GM18951 (cell line): ENCODE results near the gene HNRNPH2.

Experiments used
- POLR2A ChIP-seq: IDR thresholded peaks from 4 replicates; pipeline ENCODE4 v1.6.1; 2011; ENCODE audit warnings: mild to moderate bottlenecking; ENCODE audit not compliant: insufficient read length, insufficient read depth; ENCODE audit errors: extremely low read depth
- in situ Hi-C: fragments of 300-500 bp; cut with MboI; formaldehyde crosslinking; loops from one replicate; pipeline ENCODE4 v1.12.0; 2022; ENCODE audit warnings: low sequenced_read_pairs, mixed read lengths, inconsistent platforms; ENCODE audit not compliant: unreplicated experiment

HNRNPH2 gene

GRCh38 chrX:101385795-101386541 is 22.1 kb upstream of the HNRNPH2 start, which contains the start of gene BTK:
BTK (minus strand) TSS chrX:101386191; CDS start chrX:101375284, 10,907 bp downstream.
- peak; percentile 59 for TF ChIP-seq POLR2A
- in situ Hi-C loops = no loop called here

GRCh38 chrX:101386542-101386885 is 21.5 kb upstream of the HNRNPH2 start:
- no peak for TF ChIP-seq POLR2A
- in situ Hi-C loops = no loop called here

DNA sequence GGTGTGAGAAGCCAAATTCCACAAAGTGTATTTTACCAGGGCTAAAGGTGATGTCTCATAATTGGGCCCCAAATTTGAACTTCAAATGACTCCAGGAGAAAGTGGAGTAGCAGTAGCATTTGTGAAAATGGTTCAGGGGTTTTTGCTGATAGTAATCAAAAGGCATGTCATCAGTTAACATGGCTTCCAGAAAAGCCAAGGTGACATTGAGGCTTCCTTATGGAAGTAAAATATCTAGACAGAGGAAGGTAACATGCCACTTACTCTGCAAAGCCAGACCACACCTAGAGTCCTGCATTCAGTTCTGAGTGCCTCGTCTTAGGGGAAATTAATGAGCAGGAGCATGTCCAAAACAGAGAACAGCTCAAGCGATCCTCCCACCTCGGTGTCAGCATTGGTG is 19.4 kb upstream of the HNRNPH2 start:
- in situ Hi-C loops = no loop called here
- no peak for TF ChIP-seq POLR2A

- TF ChIP-seq POLR2A = peak; percentile 91
- in situ Hi-C loops = no loop called here
Measured at GRCh38 chrX:101390664-101391525, 17.1 kb upstream of the HNRNPH2 start, which contains the start of gene RPL36A. RPL36A (plus strand) TSS chrX:101391011; CDS start chrX:101391044, 33 bp downstream.

- TF ChIP-seq POLR2A = peak; percentile 5
- in situ Hi-C loops = no loop called here
Measured at GRCh38 chrX:101391831-101392230, 16.2 kb upstream of the HNRNPH2 start.

- no peak for TF ChIP-seq POLR2A
- in situ Hi-C loops = no loop called here
Measured at GRCh38 chrX:101393530-101394305, 14.3 kb upstream of the HNRNPH2 start.

DNA sequence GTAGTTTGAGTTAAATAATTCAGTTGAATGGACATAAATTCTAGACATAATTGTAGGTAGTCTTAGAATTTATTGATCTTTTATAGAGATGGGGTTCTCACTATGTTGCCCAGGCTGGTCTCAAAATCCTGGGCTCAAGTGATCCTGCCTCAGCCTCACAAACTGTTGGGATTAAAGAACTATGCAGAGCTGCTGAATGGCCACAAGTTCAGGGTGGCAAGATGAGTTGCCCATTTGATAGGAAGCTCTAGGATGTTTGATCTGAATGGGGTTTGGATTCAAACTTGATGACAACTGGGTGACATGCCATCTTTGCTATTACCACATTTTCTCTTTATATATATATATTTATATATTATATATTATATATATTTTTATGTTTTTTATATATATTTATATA is 13.7 kb upstream of the HNRNPH2 start:
- no peak for TF ChIP-seq POLR2A
- in situ Hi-C loops = no loop called here

DNA sequence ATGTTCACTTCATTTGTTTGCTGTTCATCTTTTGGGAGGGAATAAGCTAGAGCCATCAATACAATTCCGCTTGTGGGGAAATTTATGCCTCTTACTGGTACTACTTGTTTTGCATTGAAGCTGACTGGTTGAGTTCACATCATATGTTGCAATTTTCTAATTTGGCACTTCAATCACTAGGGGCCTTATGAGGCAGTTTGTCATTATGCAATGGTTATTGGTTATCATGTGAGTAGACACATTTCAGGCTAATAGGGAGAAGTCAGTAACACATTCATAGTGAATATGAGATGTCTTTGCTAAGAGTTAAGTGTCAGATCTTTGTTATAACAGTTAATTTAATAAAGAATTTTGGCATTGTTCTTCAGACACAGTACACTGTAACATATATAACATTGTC is 12.2 kb upstream of the HNRNPH2 start:
- in situ Hi-C loops = no loop called here
- TF ChIP-seq POLR2A = no peak

- in situ Hi-C loops = no loop called here
- TF ChIP-seq POLR2A = no peak
Measured at GRCh38 chrX:101397779-101398178, 10.2 kb upstream of the HNRNPH2 start.

GRCh38 chrX:101398694-101399093 is 9.3 kb upstream of the HNRNPH2 start:
- no peak for TF ChIP-seq POLR2A
- in situ Hi-C loops = no loop called here

DNA sequence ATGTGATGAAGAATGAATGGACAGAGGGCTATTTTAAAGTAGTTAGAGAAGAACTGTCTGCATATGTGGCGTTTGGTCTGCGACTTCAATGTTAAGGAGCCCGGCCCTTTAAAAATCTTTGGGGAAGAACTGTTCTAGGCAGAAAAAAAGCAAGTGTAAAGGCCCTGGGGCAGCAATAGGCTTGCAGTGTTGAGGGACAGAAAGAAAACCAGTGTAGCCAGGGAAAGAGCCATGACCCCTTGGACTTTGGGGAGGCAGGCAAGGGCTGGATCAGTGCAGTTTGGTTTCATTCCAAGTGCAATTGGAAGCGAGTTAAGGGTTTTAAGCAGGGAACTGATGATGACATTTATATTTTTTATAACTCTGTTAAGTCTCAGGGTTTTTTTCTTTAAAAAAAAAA is 8.2 kb upstream of the HNRNPH2 start:
- TF ChIP-seq POLR2A = no peak

DNA sequence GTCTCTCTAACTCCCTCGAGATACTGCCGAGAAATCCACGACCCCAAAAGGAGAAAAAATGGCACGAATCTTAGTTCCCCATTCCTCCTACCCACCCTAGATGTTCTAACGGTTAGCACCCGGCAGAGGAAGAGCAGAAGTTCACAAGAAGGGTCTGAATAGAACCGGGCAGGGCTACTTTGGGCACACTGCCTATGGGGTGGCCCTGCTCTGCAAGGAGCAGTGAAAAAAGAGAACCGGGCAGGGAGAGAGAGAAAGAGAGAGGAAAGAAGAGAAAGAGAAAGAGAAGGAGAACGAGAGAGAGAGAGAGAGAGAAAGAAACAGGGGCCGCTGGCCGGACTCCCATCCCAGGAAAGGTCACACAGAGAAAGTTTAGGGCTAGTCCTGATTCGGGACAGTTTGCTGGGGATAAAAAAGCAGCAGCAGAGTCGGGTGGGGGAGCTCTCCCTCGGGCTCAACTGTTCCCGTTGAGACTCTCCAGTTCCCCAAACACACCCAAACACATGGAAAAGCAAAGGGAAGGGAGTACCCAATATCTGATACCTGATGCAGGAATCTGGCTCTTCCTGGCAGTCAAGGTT is 765 bp upstream of the HNRNPH2 start:
- no peak for TF ChIP-seq POLR2A
- in situ Hi-C loops = loop anchor here (25.0 kb wide), 1 partner anchor 180 kb away; no protein-coding TSS in a partner anchor

More for the DNA sequence above, 8.2 kb upstream of the HNRNPH2 start:
- in situ Hi-C loops = loop anchor here (25.0 kb wide), 1 partner anchor 187 kb away; no protein-coding TSS in a partner anchor

GRCh38 chrX:101408532-101408841 is 465 bp downstream of the HNRNPH2 start:
- no peak for TF ChIP-seq POLR2A
- in situ Hi-C loops = loop anchor here (25.0 kb wide), 1 partner anchor 179 kb away; no protein-coding TSS in a partner anchor
